Adrenal gland (tissue), 12 donors: ENCODE data around the gene ITGB5. TPM values are rescaled to one million over a fixed set of nuclear protein-coding genes. Genes with fewer than 3 reads are reported as not detected.

ENCODE experiments used
- DNase-seq, 7 donors: peaks; one replicate each; pipeline ENCODE4 v3.0.0-alpha.2; 2019 to 2020
- H3K27ac ChIP-seq, 5 donors: fragments of 200-600 bp; sonication (generic) in 4 of 5; 1 replicate in 3 of 5; 2 replicates in 2 of 5; pipeline versions ENCODE4 v1.5.1 to v1.8.0; 2016 to 2020; ENCODE audit warnings: mild to moderate bottlenecking in 1 of 5
- H3K27me3 ChIP-seq: fragments of 200-600 bp; 2 replicates; pipeline ENCODE4 v1.8.0; 2021
- H3K36me3 ChIP-seq, 2 donors: fragments of 200-600 bp; replicated peaks in 1 of 2; 1 replicate in 1 of 2; 2 replicates in 1 of 2; pipeline versions ENCODE4 v1.5.1 to v1.8.0; 2018 to 2022
- H3K4me1 ChIP-seq, 2 donors: fragments of 200-600 bp; replicated peaks in 1 of 2; 1 replicate in 1 of 2; 2 replicates in 1 of 2; pipeline versions ENCODE4 v1.5.1 to v1.8.0; 2018 to 2021
- H3K4me3 ChIP-seq, 4 donors: fragments of 200-600 bp; sonication (generic) in 3 of 4; one replicate each; pipeline ENCODE4 v1.5.1; 2016 to 2018
- H3K9me3 ChIP-seq, 3 donors: fragments of 200-600 bp; sonication (generic) in 1 of 3; replicated peaks in 1 of 3; 1 replicate in 2 of 3; 2 replicates in 1 of 3; pipeline versions ENCODE4 v1.5.1 to v1.8.0; 2016 to 2021
- POLR2A ChIP-seq, 2 donors: fragments of 450-650 bp; IDR thresholded peaks; one replicate each; pipeline ENCODE4 v1.6.1; 2017; ENCODE audit warnings: antibody characterized with exemption in 2 of 2, mild to moderate bottlenecking in 2 of 2, moderate library complexity in 1 of 2
- WGBS, 4 donors: extraction: QIAGEN DNeasy Blood & Tissue Kit in 2 of 4; methylation state at CpG; one replicate each; pipeline versions ENCODE4 v1.1.5 to v1.1.7; 2013 to 2017; 5-methylcytosine and 5-hydroxymethylcytosine counted together
- intact Hi-C, 2 donors: fragments of 100-400 bp; cut with DNase I; formaldehyde crosslinking; loops; one replicate each; pipeline versions ENCODE4 v1.14.1 to v1.15.0; 2022 to 2023
- polyA plus RNA-seq, 3 donors: library from polyadenylated mRNA; stranded (reverse); fragments of 200-250 nt in 2 of 3; fragments of 350-450 nt in 1 of 3; fragmentation: Illumina TruSeq in 1 of 3; extraction: RNeasy Lipid Tissue Mini Kit (QIAGEN cat#74804) in 1 of 3; gene quantifications; one replicate each; pipeline ENCODE4 v1.2.3, GENCODE V29; 2013 to 2014
- total RNA-seq, 9 donors: library from RNA; depleted of rRNA in 4 of 9; stranded (reverse); fragments of >200 nt in 4 of 9; fragments of 120-200 nt in 1 of 9; fragmentation: NEBNext Ultra II Directional in 1 of 9; extraction: Animal tissue kit (Norgen Biotek cat#: 25700) in 1 of 9; gene quantifications; one replicate each; pipeline versions ENCODE4 v1.1.0 to v1.2.4, GENCODE V29; 2013 to 2023
- TF ChIP-seq, protein P1 (sequence below), 6 experiments: fragments of 450-650 bp in 4 of 6; fragments of 200-600 bp in 2 of 6; sonication (generic) in 1 of 6; IDR thresholded peaks; 1 replicate in 5 of 6; 2 replicates in 1 of 6; pipeline versions ENCODE4 v1.5.1 to v1.8.0; 2016 to 2021; ENCODE audit warnings: antibody characterized with exemption in 6 of 6, mild to moderate bottlenecking in 2 of 6, moderate library complexity in 1 of 6
- donor health status: healthy with polysubstance abuse.
- donor health status: Bipolar disorder and iron deficiency.
- donor health status: DM: yes; HTN: yes; CAD: no.
- donor health status: DM: no; HTN: no; CAD: no.
- donor health status: DM: no; HTN: no; CAD: no.
- donor health status: DM: yes; HTN: yes; CAD: no.

The ITGB5 gene
- total and polyA plus RNA-seq, 12 donors: 9.4 to 404 (median 94.8) TPM

DNA sequence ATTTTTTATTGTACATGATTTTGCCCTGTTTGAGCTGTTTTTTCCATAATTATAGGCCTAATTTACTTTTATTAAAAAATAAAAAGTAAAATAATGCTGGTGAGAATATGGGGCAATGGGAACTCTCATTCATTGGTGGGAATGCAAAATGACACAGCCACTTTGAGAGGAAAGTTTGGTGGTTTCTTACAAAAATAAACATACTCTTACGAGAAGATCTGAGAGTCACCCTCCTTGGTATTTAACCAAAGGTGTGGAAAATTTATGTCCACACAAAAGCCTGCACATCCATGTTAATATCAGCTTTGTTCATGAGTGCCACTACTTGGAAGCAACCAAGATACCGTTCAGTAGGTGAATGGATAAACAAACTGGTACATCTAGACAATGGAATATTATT, 37.6 kb upstream of the ITGB5 start:
- no peaks in the 10 kb centered on the region for H3K27me3 ChIP-seq

DNA sequence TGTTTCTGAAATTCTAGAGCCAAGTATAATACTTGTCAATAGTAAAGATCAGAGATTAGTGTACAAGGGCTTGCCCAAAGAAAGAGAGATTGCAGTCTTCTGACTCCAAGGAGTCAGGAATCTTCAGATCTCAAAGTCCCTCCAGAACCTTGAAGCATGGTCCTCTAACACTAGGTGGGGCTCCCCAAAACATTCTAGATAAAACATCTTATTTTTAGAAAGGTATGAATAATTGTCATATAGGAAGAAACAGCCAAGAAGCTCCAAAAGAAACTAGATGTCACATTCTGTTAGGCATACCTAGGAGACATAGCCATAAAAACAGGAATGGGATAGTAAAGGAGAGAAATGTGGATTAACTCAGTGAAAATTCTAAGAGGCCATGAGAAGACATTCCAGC, 36.7 kb upstream of the ITGB5 start:
- intact Hi-C loops: no loop called here
- no peaks in the 10 kb centered on the region for H3K36me3 ChIP-seq
- no peaks in the 10 kb centered on the region for H3K9me3 ChIP-seq
- no peak for TF ChIP-seq POLR2A (IDR thresholded peaks at IDR 0.05)
- TF ChIP-seq, protein P1, sequence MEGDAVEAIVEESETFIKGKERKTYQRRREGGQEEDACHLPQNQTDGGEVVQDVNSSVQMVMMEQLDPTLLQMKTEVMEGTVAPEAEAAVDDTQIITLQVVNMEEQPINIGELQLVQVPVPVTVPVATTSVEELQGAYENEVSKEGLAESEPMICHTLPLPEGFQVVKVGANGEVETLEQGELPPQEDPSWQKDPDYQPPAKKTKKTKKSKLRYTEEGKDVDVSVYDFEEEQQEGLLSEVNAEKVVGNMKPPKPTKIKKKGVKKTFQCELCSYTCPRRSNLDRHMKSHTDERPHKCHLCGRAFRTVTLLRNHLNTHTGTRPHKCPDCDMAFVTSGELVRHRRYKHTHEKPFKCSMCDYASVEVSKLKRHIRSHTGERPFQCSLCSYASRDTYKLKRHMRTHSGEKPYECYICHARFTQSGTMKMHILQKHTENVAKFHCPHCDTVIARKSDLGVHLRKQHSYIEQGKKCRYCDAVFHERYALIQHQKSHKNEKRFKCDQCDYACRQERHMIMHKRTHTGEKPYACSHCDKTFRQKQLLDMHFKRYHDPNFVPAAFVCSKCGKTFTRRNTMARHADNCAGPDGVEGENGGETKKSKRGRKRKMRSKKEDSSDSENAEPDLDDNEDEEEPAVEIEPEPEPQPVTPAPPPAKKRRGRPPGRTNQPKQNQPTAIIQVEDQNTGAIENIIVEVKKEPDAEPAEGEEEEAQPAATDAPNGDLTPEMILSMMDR (IDR thresholded peaks at IDR 0.05): no peak
- no peak overlapping the region for H3K27ac ChIP-seq
- DNase-seq: no peak
- no peaks in the 10 kb centered on the region for H3K27me3 ChIP-seq
- no peaks in the 10 kb centered on the region for H3K4me1 ChIP-seq
- H3K4me3 ChIP-seq: no peak overlapping the region

More for the DNA sequence above, 37.6 kb upstream of the ITGB5 start:
- 85 to 92% (median 91%) methylated on average over 2 of the region's 2 CpGs for WGBS, 4 donors
- intact Hi-C loops: no loop called here
- H3K27ac ChIP-seq: no peak overlapping the region
- no peak overlapping the region for H3K4me3 ChIP-seq
- H3K9me3 ChIP-seq: no peaks in the 10 kb centered on the region
- no peaks in the 10 kb centered on the region for H3K36me3 ChIP-seq
- DNase-seq: no peak
- TF ChIP-seq, protein P1 (IDR thresholded peaks at IDR 0.05): no peak
- TF ChIP-seq POLR2A (IDR thresholded peaks at IDR 0.05): no peak
- H3K4me1 ChIP-seq: no peaks in the 10 kb centered on the region

DNA sequence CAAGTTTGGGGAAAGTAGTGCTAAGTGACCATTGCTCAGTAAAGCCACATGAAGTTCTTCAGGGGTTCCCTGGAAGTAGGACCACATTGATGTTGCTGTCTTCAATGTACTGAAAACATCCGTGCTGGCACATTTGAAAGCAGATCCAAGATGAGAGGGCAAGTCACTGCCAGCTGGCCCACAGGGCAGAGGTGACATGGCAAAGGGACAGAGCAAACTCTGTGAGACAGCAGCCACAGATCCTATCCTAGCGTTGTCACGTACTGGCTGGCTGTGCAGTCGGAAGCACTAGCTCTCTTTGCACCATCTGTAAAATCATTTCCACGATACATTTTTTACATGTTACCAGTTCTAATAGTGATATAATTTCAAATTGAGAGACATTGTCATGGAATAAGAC, 33.6 kb upstream of the ITGB5 start:
- Histone ChIP-seq H3K36me3 (no peaks in the 10 kb centered on the region), H3K9me3 (no peaks in the 10 kb centered on the region), H3K4me1 (no peaks in the 10 kb centered on the region), H3K27ac (no peak overlapping the region), H3K4me3 (no peak overlapping the region), H3K27me3 (no peaks in the 10 kb centered on the region)
- DNase-seq: no peak
- TF ChIP-seq POLR2A (IDR thresholded peaks at IDR 0.05): no peak
- TF ChIP-seq, protein P1 (IDR thresholded peaks at IDR 0.05): no peak
- intact Hi-C loops: no loop called here
- WGBS, 4 donors: 87 to 89% (median 88%) methylated on average over 5 of the region's 5 CpGs

DNA sequence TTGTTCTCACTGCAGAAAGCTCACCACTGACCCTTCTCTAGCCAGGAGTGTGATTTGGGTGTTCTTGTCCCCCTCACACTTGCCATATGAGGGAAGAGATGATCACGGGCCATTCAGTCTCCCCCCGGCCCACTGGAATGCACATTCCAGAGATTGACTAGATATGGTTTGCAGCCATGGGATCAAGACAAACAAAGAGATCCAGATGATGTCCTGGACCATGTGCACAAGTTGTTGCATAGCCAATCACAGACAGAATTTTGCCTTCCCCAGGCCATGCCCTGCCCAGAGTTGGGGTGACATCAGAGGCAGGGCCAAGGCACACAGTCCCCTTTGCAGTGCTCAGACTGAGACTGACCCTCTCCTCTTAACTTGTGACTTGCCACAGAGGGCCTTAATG, 32.6 kb upstream of the ITGB5 start:
- no peaks in the 10 kb centered on the region for H3K27me3 ChIP-seq
- DNase-seq: no peak
- H3K4me3 ChIP-seq: no peak overlapping the region
- no peaks in the 10 kb centered on the region for H3K9me3 ChIP-seq
- H3K4me1 ChIP-seq: no peaks in the 10 kb centered on the region
- no peak for TF ChIP-seq POLR2A (IDR thresholded peaks at IDR 0.05)
- TF ChIP-seq, protein P1 (IDR thresholded peaks at IDR 0.05): no peak
- H3K36me3 ChIP-seq: no peaks in the 10 kb centered on the region
- WGBS, 4 donors: 25 to 73% (median 67%) methylated on average over 2 of the region's 2 CpGs; no CpG with 5 or more reads in 1 of the 4 donors
- no peak overlapping the region for H3K27ac ChIP-seq
- intact Hi-C loops: no loop called here
